ENCODE measurements around the gene EGF.

The EGF gene

GRCh38 chr4:109959195-109959594 lies 46.5 kb downstream of the EGF start:
- Histone ChIP-seq H3K9me3 (ENCODE audit: control insufficient read depth, insufficient read depth, low read depth, low read length) (no peaks in the 10 kb centered on the region), H3K4me1 (ENCODE audit: control insufficient read depth, insufficient read depth, low read length) (no peaks in the 10 kb centered on the region), H3K4me3 (ENCODE audit: low read depth, low read length) (no peak overlapping the region), H3K27me3 (ENCODE audit: control insufficient read depth, insufficient read depth, low read length) (no peaks in the 10 kb centered on the region), H3K36me3 (ENCODE audit: control insufficient read depth, insufficient read depth, low read length) (no peaks in the 10 kb centered on the region), H3K9ac (ENCODE audit: low read length) (no peak overlapping the region), H3K27ac (ENCODE audit: low read depth, low read length) (no peak overlapping the region)

GRCh38 chr4:109962401-109962800 lies 49.7 kb downstream of the EGF start:
- H3K27ac ChIP-seq (ENCODE audit: low read depth, low read length) = no peak overlapping the region
- H3K4me1 ChIP-seq (ENCODE audit: control insufficient read depth, insufficient read depth, low read length) = no peaks in the 10 kb centered on the region
- no peaks in the 10 kb centered on the region for H3K27me3 ChIP-seq (ENCODE audit: control insufficient read depth, insufficient read depth, low read length)
- no peak overlapping the region for H3K9ac ChIP-seq (ENCODE audit: low read length)
- no peaks in the 10 kb centered on the region for H3K36me3 ChIP-seq (ENCODE audit: control insufficient read depth, insufficient read depth, low read length)
- H3K4me3 ChIP-seq (ENCODE audit: low read depth, low read length) = no peak overlapping the region
- no peaks in the 10 kb centered on the region for H3K9me3 ChIP-seq (ENCODE audit: control insufficient read depth, insufficient read depth, low read depth, low read length)

- H3K36me3 ChIP-seq (ENCODE audit: control insufficient read depth, insufficient read depth, low read length) = no peaks in the 10 kb centered on the region
- no peaks in the 10 kb centered on the region for H3K4me1 ChIP-seq (ENCODE audit: control insufficient read depth, insufficient read depth, low read length)
- no peaks in the 10 kb centered on the region for H3K9me3 ChIP-seq (ENCODE audit: control insufficient read depth, insufficient read depth, low read depth, low read length)
- no peak overlapping the region for H3K27ac ChIP-seq (ENCODE audit: low read depth, low read length)
- H3K9ac ChIP-seq (ENCODE audit: low read length) = no peak overlapping the region
- H3K27me3 ChIP-seq (ENCODE audit: control insufficient read depth, insufficient read depth, low read length) = no peaks in the 10 kb centered on the region
- no peak overlapping the region for H3K4me3 ChIP-seq (ENCODE audit: low read depth, low read length)
These were observed 54.3 kb downstream of the EGF start for GRCh38 chr4:109966891-109967481.

- no peaks in the 10 kb centered on the region for H3K36me3 ChIP-seq (ENCODE audit: control insufficient read depth, insufficient read depth, low read length)
- no peak overlapping the region for H3K27ac ChIP-seq (ENCODE audit: low read depth, low read length)
- H3K27me3 ChIP-seq (ENCODE audit: control insufficient read depth, insufficient read depth, low read length) = no peaks in the 10 kb centered on the region
- H3K9me3 ChIP-seq (ENCODE audit: control insufficient read depth, insufficient read depth, low read depth, low read length) = no peaks in the 10 kb centered on the region
- peaks cover 5% of the 10 kb centered on the region for H3K4me1 ChIP-seq (ENCODE audit: control insufficient read depth, insufficient read depth, low read length)
- H3K9ac ChIP-seq (ENCODE audit: low read length) = no peak overlapping the region
- no peak overlapping the region for H3K4me3 ChIP-seq (ENCODE audit: low read depth, low read length)
These were observed 55.3 kb downstream of the EGF start for GRCh38 chr4:109967798-109968520.

GRCh38 chr4:109969087-109969486 lies 56.4 kb downstream of the EGF start:
- H3K9ac ChIP-seq (ENCODE audit: low read length) = no peak overlapping the region
- H3K4me1 ChIP-seq (ENCODE audit: control insufficient read depth, insufficient read depth, low read length) = peaks cover 10% of the 10 kb centered on the region
- no peaks in the 10 kb centered on the region for H3K27me3 ChIP-seq (ENCODE audit: control insufficient read depth, insufficient read depth, low read length)
- H3K9me3 ChIP-seq (ENCODE audit: control insufficient read depth, insufficient read depth, low read depth, low read length) = no peaks in the 10 kb centered on the region
- H3K36me3 ChIP-seq (ENCODE audit: control insufficient read depth, insufficient read depth, low read length) = no peaks in the 10 kb centered on the region
- H3K4me3 ChIP-seq (ENCODE audit: low read depth, low read length) = no peak overlapping the region
- no peak overlapping the region for H3K27ac ChIP-seq (ENCODE audit: low read depth, low read length)

- H3K36me3 ChIP-seq (ENCODE audit: control insufficient read depth, insufficient read depth, low read length) = no peaks in the 10 kb centered on the region
- H3K4me3 ChIP-seq (ENCODE audit: low read depth, low read length) = no peak overlapping the region
- no peaks in the 10 kb centered on the region for H3K27me3 ChIP-seq (ENCODE audit: control insufficient read depth, insufficient read depth, low read length)
- peaks cover 10% of the 10 kb centered on the region for H3K4me1 ChIP-seq (ENCODE audit: control insufficient read depth, insufficient read depth, low read length)
- H3K9me3 ChIP-seq (ENCODE audit: control insufficient read depth, insufficient read depth, low read depth, low read length) = no peaks in the 10 kb centered on the region
- no peak overlapping the region for H3K9ac ChIP-seq (ENCODE audit: low read length)
- H3K27ac ChIP-seq (ENCODE audit: low read depth, low read length) = no peak overlapping the region
These were observed 57.2 kb downstream of the EGF start for GRCh38 chr4:109969919-109970318.

- no peak overlapping the region for H3K27ac ChIP-seq (ENCODE audit: low read depth, low read length)
- no peaks in the 10 kb centered on the region for H3K9me3 ChIP-seq (ENCODE audit: control insufficient read depth, insufficient read depth, low read depth, low read length)
- H3K9ac ChIP-seq (ENCODE audit: low read length) = no peak overlapping the region
- no peaks in the 10 kb centered on the region for H3K27me3 ChIP-seq (ENCODE audit: control insufficient read depth, insufficient read depth, low read length)
- no peaks in the 10 kb centered on the region for H3K36me3 ChIP-seq (ENCODE audit: control insufficient read depth, insufficient read depth, low read length)
- H3K4me1 ChIP-seq (ENCODE audit: control insufficient read depth, insufficient read depth, low read length) = peaks cover 10% of the 10 kb centered on the region
- H3K4me3 ChIP-seq (ENCODE audit: low read depth, low read length) = 0 out of 2 replicates have a peak overlapping the region, but pooled peaks have one; percentile 6
These were observed 60.3 kb downstream of the EGF start for GRCh38 chr4:109972786-109973528.

- Histone ChIP-seq H3K4me1 (ENCODE audit: control insufficient read depth, insufficient read depth, low read length) (peaks cover 10% of the 10 kb centered on the region), H3K4me3 (ENCODE audit: low read depth, low read length) (0 out of 2 replicates have a peak overlapping the region, but pooled peaks have one; percentile 6)
These were observed 60.8 kb downstream of the EGF start for GRCh38 chr4:109973529-109973905.

GRCh38 chr4:109976189-109976588 lies 63.5 kb downstream of the EGF start:
- Histone ChIP-seq H3K9ac (ENCODE audit: low read length) (no peak overlapping the region), H3K27ac (ENCODE audit: low read depth, low read length) (no peak overlapping the region), H3K4me3 (ENCODE audit: low read depth, low read length) (no peak overlapping the region), H3K9me3 (ENCODE audit: control insufficient read depth, insufficient read depth, low read depth, low read length) (no peaks in the 10 kb centered on the region), H3K4me1 (ENCODE audit: control insufficient read depth, insufficient read depth, low read length) (peaks cover 26% of the 10 kb centered on the region), H3K27me3 (ENCODE audit: control insufficient read depth, insufficient read depth, low read length) (no peaks in the 10 kb centered on the region), H3K36me3 (ENCODE audit: control insufficient read depth, insufficient read depth, low read length) (no peaks in the 10 kb centered on the region)

More at GRCh38 chr4:109973529-109973905, 60.8 kb downstream of the EGF start:
- no peaks in the 10 kb centered on the region for H3K9me3 ChIP-seq (ENCODE audit: control insufficient read depth, insufficient read depth, low read depth, low read length)
- no peaks in the 10 kb centered on the region for H3K27me3 ChIP-seq (ENCODE audit: control insufficient read depth, insufficient read depth, low read length)
- H3K9ac ChIP-seq (ENCODE audit: low read length) = no peak overlapping the region
- H3K36me3 ChIP-seq (ENCODE audit: control insufficient read depth, insufficient read depth, low read length) = no peaks in the 10 kb centered on the region
- H3K27ac ChIP-seq (ENCODE audit: low read depth, low read length) = no peak overlapping the region

GRCh38 chr4:109977854-109978501 lies 65.3 kb downstream of the EGF start:
- peaks cover 21% of the 10 kb centered on the region for H3K4me1 ChIP-seq (ENCODE audit: control insufficient read depth, insufficient read depth, low read length)

More at GRCh38 chr4:109977854-109978501, 65.3 kb downstream of the EGF start:
- Histone ChIP-seq H3K4me3 (ENCODE audit: low read depth, low read length) (no peak overlapping the region), H3K27ac (ENCODE audit: low read depth, low read length) (no peak overlapping the region), H3K27me3 (ENCODE audit: control insufficient read depth, insufficient read depth, low read length) (no peaks in the 10 kb centered on the region), H3K9ac (ENCODE audit: low read length) (no peak overlapping the region), H3K36me3 (ENCODE audit: control insufficient read depth, insufficient read depth, low read length) (no peaks in the 10 kb centered on the region), H3K9me3 (ENCODE audit: control insufficient read depth, insufficient read depth, low read depth, low read length) (no peaks in the 10 kb centered on the region)
